CD4-positive, alpha-beta memory T cell (primary cell): ENCODE data around the gene MPL. TPM values are rescaled to one million over a fixed set of nuclear protein-coding genes. Genes with fewer than 3 reads are reported as not detected.

Source experiments
- CTCF ChIA-PET: fragments of 350-600 bp; sonication (Branson Sonifier 250); formaldehyde crosslinking; loops from one replicate; lab custom pipeline; 2021; ENCODE audit warnings: inconsistent platforms; ENCODE audit not compliant: partially characterized antibody; lab: Charles Lee
- POLR2A ChIA-PET: fragments of 350-600 bp; sonication (Branson Sonifier 250); formaldehyde crosslinking; loops from one replicate; lab custom pipeline; 2021; ENCODE audit not compliant: partially characterized antibody; lab: Charles Lee
- DNase-seq, 5 donors: peaks; one replicate each; pipeline versions ENCODE4 v3.0.0 to v3.0.0-alpha.2; 2020 to 2022; ENCODE audit warnings: mixed read lengths in 1 of 5
- H3K27ac ChIP-seq: one replicate; pipeline ENCODE4 v1.7.0; 2013; ENCODE audit warnings: low read depth, low read length
- H3K27me3 ChIP-seq: 2 replicates; pipeline ENCODE4 v1.7.0; 2013; ENCODE audit warnings: mild to moderate bottlenecking, low read length, moderate library complexity; ENCODE audit not compliant: insufficient read depth
- H3K36me3 ChIP-seq: 2 replicates; pipeline ENCODE4 v1.7.0; 2013; ENCODE audit warnings: mild to moderate bottlenecking, low read length, moderate library complexity; ENCODE audit not compliant: insufficient read depth
- H3K4me1 ChIP-seq: 2 replicates; pipeline ENCODE4 v1.7.0; 2013; ENCODE audit warnings: mild to moderate bottlenecking, low read length, moderate library complexity; ENCODE audit not compliant: insufficient read depth
- H3K4me3 ChIP-seq, 2 donors: one replicate each; pipeline ENCODE4 v1.7.0; 2013; ENCODE audit warnings: low read length in 2 of 2, mild to moderate bottlenecking in 1 of 2
- H3K9me3 ChIP-seq, 2 donors: one replicate each; pipeline ENCODE4 v1.7.0; 2013; ENCODE audit warnings: low read length in 2 of 2, control low read depth in 1 of 2; ENCODE audit not compliant: control insufficient read depth in 1 of 2
- H3K27ac Mint-ChIP-seq, 7 donors: one replicate each; pipeline ENCODE4 v1.8.0; 2020 to 2021; ENCODE audit warnings: mixed read lengths in 7 of 7, mild to moderate bottlenecking in 6 of 7, inconsistent platforms in 3 of 7, moderate library complexity in 3 of 7
- H3K27me3 Mint-ChIP-seq, 2 donors: one replicate each; pipeline ENCODE4 v1.8.0; 2020 to 2021; ENCODE audit warnings: mixed read lengths in 2 of 2
- H3K36me3 Mint-ChIP-seq, 2 donors: one replicate each; pipeline ENCODE4 v1.8.0; 2020 to 2021; ENCODE audit warnings: mixed read lengths in 2 of 2, inconsistent platforms in 1 of 2, mild to moderate bottlenecking in 1 of 2
- H3K4me1 Mint-ChIP-seq, 4 donors: one replicate each; pipeline ENCODE4 v1.8.0; 2020 to 2021; ENCODE audit warnings: mixed read lengths in 4 of 4, mild to moderate bottlenecking in 1 of 4
- H3K4me3 Mint-ChIP-seq, 8 donors: one replicate each; pipeline ENCODE4 v1.8.0; 2020 to 2021; ENCODE audit warnings: mixed read lengths in 8 of 8, mild to moderate bottlenecking in 7 of 8, moderate library complexity in 6 of 8, inconsistent platforms in 3 of 8
- H3K9me3 Mint-ChIP-seq, 8 donors: one replicate each; pipeline ENCODE4 v1.8.0; 2020 to 2021; ENCODE audit warnings: mixed read lengths in 8 of 8, mild to moderate bottlenecking in 5 of 8, inconsistent platforms in 3 of 8, moderate library complexity in 1 of 8
- intact Hi-C: fragments of 100-400 bp; cut with micrococcal nuclease; formaldehyde crosslinking; loops from one replicate; pipeline ENCODE4 v1.15.1; 2023
- polyA plus RNA-seq, 2 donors: library from polyadenylated mRNA; unstranded; fragments of 300-500 nt; fragmentation: Illumina TruSeq; gene quantifications; one replicate each; pipeline ENCODE4 v1.2.3, GENCODE V29; 2021
- total RNA-seq, 2 experiments: library from RNA; stranded (reverse); gene quantifications; one replicate each; pipeline ENCODE4 v1.2.3, GENCODE V29; 2021

MPL gene
- total and polyA plus RNA-seq, 4 experiments from 2014 or later: not detected

DNA sequence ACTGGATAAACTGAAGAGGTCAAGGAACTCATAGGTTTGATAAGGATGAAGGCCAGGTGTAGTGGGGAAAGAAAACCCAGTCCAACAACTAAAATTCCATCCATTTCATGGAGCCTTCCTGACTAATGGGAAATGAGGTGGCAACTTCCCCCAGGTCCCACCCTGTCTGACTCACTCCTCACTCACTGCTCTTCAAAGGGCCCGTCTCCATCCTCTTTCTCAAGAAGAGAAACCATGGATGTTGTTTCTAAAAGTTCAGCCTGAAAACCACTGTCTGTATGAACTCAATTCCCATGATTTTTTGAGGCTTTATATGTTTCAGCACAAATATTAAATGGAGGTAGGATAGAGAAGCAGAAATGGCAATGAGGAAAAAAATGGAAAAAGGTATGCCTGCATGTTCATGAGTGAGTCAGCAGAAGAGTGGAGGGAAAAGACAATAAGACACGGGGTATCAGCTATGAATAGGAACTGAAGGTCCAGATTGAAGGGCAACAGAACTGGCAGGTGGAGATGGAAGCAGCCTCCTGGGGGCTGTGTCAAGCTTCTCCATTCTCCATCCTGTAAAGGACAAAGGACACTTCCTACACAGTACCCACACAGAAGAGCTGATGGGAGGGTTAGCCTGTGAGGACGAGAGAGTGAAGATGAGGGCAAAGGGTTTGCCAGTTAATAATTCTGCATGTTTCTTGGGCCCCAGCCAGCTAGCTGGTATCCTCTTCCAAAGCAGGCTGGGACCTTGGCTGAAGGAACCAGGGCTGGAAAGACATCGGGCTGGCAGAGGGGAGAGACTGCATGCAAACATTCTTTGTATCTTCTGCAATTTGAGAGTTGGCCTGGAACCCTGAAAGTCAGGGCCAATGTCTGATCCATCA lies 35.7 kb downstream of the MPL start:
- Mint-ChIP-seq H3K36me3 (peaks cover 0 to 9% of the 10 kb centered on the region in 2 donors), H3K27me3 (no peaks in the 10 kb centered on the region), H3K9me3 (no peaks in the 10 kb centered on the region), H3K4me3 (no peak overlapping the region), H3K4me1 (peaks cover 12 to 26% (median 18%) of the 10 kb centered on the region in 4 donors), H3K27ac (no peak overlapping the region)
- Histone ChIP-seq H3K9me3 (no peaks in the 10 kb centered on the region), H3K27ac (no peak overlapping the region), H3K4me3 (no peak overlapping the region), H3K27me3 (no peaks in the 10 kb centered on the region), H3K36me3 (no peaks in the 10 kb centered on the region), H3K4me1 (peaks cover 7% of the 10 kb centered on the region)
- POLR2A ChIA-PET: interaction anchor here (0.9 kb wide), 1 partner anchor 41 kb away, joined by 3 read pairs; no protein-coding TSS in a partner anchor
- DNase-seq: no peak
- CTCF ChIA-PET: interaction anchor here (0.8 kb wide), 2 partner anchors 15 to 147 kb away, joined by 3 to 4 read pairs; partner anchors contain the start of gene CDC20
- intact Hi-C loops: no loop called here

GRCh38 chr1:43376723-43377235 lies 39.2 kb downstream of the MPL start:
- no peak for DNase-seq
- ChIA-PET CTCF (no interaction called here), POLR2A (interaction anchor here (0.7 to 3.4 kb wide), 6 partner anchors 8 to 16 kb away, joined by 3 to 17 read pairs (median 4); partner anchors contain the start of genes ELOVL1, MED8 and SZT2)
- H3K4me3 ChIP-seq: no peak overlapping the region
- H3K36me3 Mint-ChIP-seq: peaks cover 0 to 25% of the 10 kb centered on the region in 2 donors
- H3K27ac Mint-ChIP-seq: peak overlapping the region in 4 of 7 donors; percentile 4 to 32 (median 17)
- H3K9me3 Mint-ChIP-seq: no peaks in the 10 kb centered on the region
- intact Hi-C loops: no loop called here
- no peaks in the 10 kb centered on the region for H3K27me3 Mint-ChIP-seq
- no peaks in the 10 kb centered on the region for H3K4me1 ChIP-seq
- no peak overlapping the region for H3K4me3 Mint-ChIP-seq
- peaks cover 0 to 8% (median 4%) of the 10 kb centered on the region in 4 donors for H3K4me1 Mint-ChIP-seq
- no peaks in the 10 kb centered on the region for H3K9me3 ChIP-seq
- H3K36me3 ChIP-seq: no peaks in the 10 kb centered on the region
- no peaks in the 10 kb centered on the region for H3K27me3 ChIP-seq
- no peak overlapping the region for H3K27ac ChIP-seq

DNA sequence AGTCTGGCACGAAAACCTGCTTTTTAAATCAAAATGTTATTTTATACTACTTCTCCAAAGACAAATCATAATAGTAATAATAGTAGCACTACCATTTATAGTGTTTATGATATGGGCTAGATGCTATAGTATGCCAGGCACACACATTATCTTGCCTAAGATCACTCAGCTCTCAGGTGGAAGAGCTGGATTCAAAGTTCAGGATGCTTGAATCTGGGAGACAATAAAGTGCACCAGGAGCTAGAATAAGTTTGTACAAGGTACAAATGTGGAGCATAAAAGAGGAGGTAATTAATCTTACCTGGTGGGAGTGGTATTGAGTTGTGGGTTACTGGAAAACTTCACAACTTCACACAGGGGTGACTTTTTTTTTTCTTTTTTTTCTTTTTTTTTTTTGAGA lies 40.2 kb downstream of the MPL start:
- Mint-ChIP-seq H3K27me3 (no peaks in the 10 kb centered on the region), H3K4me1 (peaks cover 0 to 10% (median 4%) of the 10 kb centered on the region in 4 donors), H3K9me3 (no peaks in the 10 kb centered on the region), H3K4me3 (no peak overlapping the region), H3K36me3 (peaks cover 7 to 29% of the 10 kb centered on the region in 2 donors), H3K27ac (no peak overlapping the region)
- no peak for DNase-seq
- H3K4me3 ChIP-seq: no peak overlapping the region
- no peaks in the 10 kb centered on the region for H3K4me1 ChIP-seq
- ChIA-PET CTCF (no interaction called here), POLR2A (interaction anchor here (1.6 to 3.4 kb wide), 3 partner anchors 10 to 11 kb away, joined by 4 to 17 read pairs (median 4); partner anchors contain the start of gene ELOVL1)
- intact Hi-C loops: no loop called here
- H3K27ac ChIP-seq: no peak overlapping the region
- H3K36me3 ChIP-seq: peaks cover 5% of the 10 kb centered on the region
- no peaks in the 10 kb centered on the region for H3K27me3 ChIP-seq
- H3K9me3 ChIP-seq: no peaks in the 10 kb centered on the region

DNA sequence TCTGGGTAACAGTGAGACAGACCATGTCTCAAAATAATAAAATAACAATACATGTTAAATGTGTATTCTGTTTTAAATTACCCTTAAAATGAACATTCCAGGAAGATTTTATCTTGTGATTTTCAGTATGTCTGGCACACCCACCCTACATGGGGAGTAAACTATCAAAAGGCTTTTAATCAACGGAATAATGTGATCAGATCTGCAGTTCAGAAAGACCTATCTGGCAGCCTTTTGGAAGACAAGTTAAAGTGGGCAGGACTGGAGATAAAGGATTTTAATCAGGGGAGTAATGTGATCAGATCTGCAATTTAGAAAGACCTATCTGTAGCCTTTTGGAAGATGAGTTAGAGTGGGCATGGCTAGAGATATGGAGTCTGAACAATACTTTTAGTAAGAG lies 41.9 kb downstream of the MPL start:
- H3K27me3 ChIP-seq: no peaks in the 10 kb centered on the region
- no peaks in the 10 kb centered on the region for H3K27me3 Mint-ChIP-seq
- peak overlapping the region in 3 of 7 donors; percentile 33 to 77 (median 51) for H3K27ac Mint-ChIP-seq
- DNase-seq: no peak
- no peaks in the 10 kb centered on the region for H3K9me3 Mint-ChIP-seq
- intact Hi-C loops: no loop called here
- no peak overlapping the region for H3K4me3 Mint-ChIP-seq
- H3K27ac ChIP-seq: no peak overlapping the region
- H3K4me1 ChIP-seq: no peaks in the 10 kb centered on the region
- peaks cover 22% of the 10 kb centered on the region for H3K36me3 ChIP-seq
- ChIA-PET CTCF (no interaction called here), POLR2A (interaction anchor here (1.6 to 3.4 kb wide), 3 partner anchors 9 to 11 kb away, joined by 4 to 17 read pairs (median 7); partner anchors contain the start of genes ELOVL1, MED8 and SZT2)
- H3K4me1 Mint-ChIP-seq: peaks cover 0 to 10% (median 4%) of the 10 kb centered on the region in 4 donors
- H3K36me3 Mint-ChIP-seq: peaks cover 17 to 45% of the 10 kb centered on the region in 2 donors
- no peaks in the 10 kb centered on the region for H3K9me3 ChIP-seq
- no peak overlapping the region for H3K4me3 ChIP-seq

GRCh38 chr1:43381612-43382011 lies 44.0 kb downstream of the MPL start:
- no peaks in the 10 kb centered on the region for H3K27me3 ChIP-seq
- DNase-seq: no peak
- intact Hi-C loops: no loop called here
- Mint-ChIP-seq H3K9me3 (no peaks in the 10 kb centered on the region), H3K27me3 (no peaks in the 10 kb centered on the region), H3K4me1 (peaks cover 0 to 6% (median 3%) of the 10 kb centered on the region in 4 donors), H3K27ac (peak overlapping the region in 1 of 7 donors; percentile 19), H3K4me3 (no peak overlapping the region), H3K36me3 (peaks cover 30 to 60% of the 10 kb centered on the region in 2 donors)
- ChIA-PET POLR2A (interaction anchor here (0.6 to 0.9 kb wide), 2 partner anchors 9 to 23 kb away, joined by 3 read pairs; no protein-coding TSS in a partner anchor), CTCF (interaction anchor here (0.6 to 1.1 kb wide), 2 partner anchors 10 to 221 kb away, joined by 3 to 4 read pairs; no protein-coding TSS in a partner anchor)
- peaks cover 43% of the 10 kb centered on the region for H3K36me3 ChIP-seq
- H3K27ac ChIP-seq: no peak overlapping the region
- H3K9me3 ChIP-seq: no peaks in the 10 kb centered on the region
- no peaks in the 10 kb centered on the region for H3K4me1 ChIP-seq
- H3K4me3 ChIP-seq: no peak overlapping the region

GRCh38 chr1:43382027-43382779 lies 44.6 kb downstream of the MPL start:
- intact Hi-C loops: no loop called here
- peaks cover 34 to 66% of the 10 kb centered on the region in 2 donors for H3K36me3 Mint-ChIP-seq
- DNase-seq: no peak
- H3K4me1 Mint-ChIP-seq: peaks cover 0 to 9% (median 4%) of the 10 kb centered on the region in 4 donors
- peak overlapping the region in 1 of 7 donors; percentile 4 for H3K27ac Mint-ChIP-seq
- H3K27me3 Mint-ChIP-seq: no peaks in the 10 kb centered on the region
- POLR2A ChIA-PET: interaction anchor here (0.6 to 1.9 kb wide), 3 partner anchors 8 to 24 kb away, joined by 3 to 11 read pairs (median 3); partner anchors contain the start of gene ELOVL1
- Histone ChIP-seq H3K9me3 (no peaks in the 10 kb centered on the region), H3K27me3 (no peaks in the 10 kb centered on the region), H3K27ac (no peak overlapping the region), H3K4me1 (no peaks in the 10 kb centered on the region), H3K4me3 (no peak overlapping the region), H3K36me3 (peaks cover 49% of the 10 kb centered on the region)
- no peaks in the 10 kb centered on the region for H3K9me3 Mint-ChIP-seq
- CTCF ChIA-PET: interaction anchor here (0.6 to 1.1 kb wide), 2 partner anchors 9 to 222 kb away, joined by 3 to 4 read pairs; no protein-coding TSS in a partner anchor
- no peak overlapping the region for H3K4me3 Mint-ChIP-seq
